D721Med (cell line): Measurements from ENCODE around the gene AFF1.
"Not testable (repeated sequence)": the region's sequence is repeated elsewhere in the genome, so short reads cannot be mapped to it uniquely, and the experiment has no call there.

Experiments used
- DNase-seq: peaks from one replicate; pipeline ENCODE4 v3.0.0; 2011; ENCODE audit warnings: low spot score; ENCODE audit not compliant: insufficient read length
- FAIRE-seq: peaks from 2 replicates; lab custom pipeline; 2011; peaks lifted over from hg19 to GRCh38; lab: Jason Lieb, UNC
- CTCF ChIP-seq: IDR thresholded peaks from 2 replicates; pipeline ENCODE4 v1.5.1; 2012; ENCODE audit warnings: mild to moderate bottlenecking, control low read depth; ENCODE audit not compliant: insufficient read depth; ENCODE audit errors: missing control alignments

Gene AFF1

GRCh38 chr4:87032884-87033533 is 98.2 kb downstream of the AFF1 start:
- DNase-seq (no peak), FAIRE-seq (no peak)

GRCh38 chr4:87033902-87034301 is 99.1 kb downstream of the AFF1 start:
- peak; percentile 33 for DNase-seq
- no peak for TF ChIP-seq CTCF
- FAIRE-seq, result no peak

More at GRCh38 chr4:87032884-87033533, 98.2 kb downstream of the AFF1 start:
- no peak for TF ChIP-seq CTCF

GRCh38 chr4:87034527-87034926 is 99.7 kb downstream of the AFF1 start:
- no peak for TF ChIP-seq CTCF

GRCh38 chr4:87035881-87036509 is 101.2 kb downstream of the AFF1 start:
- no peak for DNase-seq
- FAIRE-seq, result no peak
- no peak for TF ChIP-seq CTCF

More at GRCh38 chr4:87034527-87034926, 99.7 kb downstream of the AFF1 start:
- FAIRE-seq (no peak), DNase-seq (no peak)

- no peak for FAIRE-seq
- no peak for TF ChIP-seq CTCF
- DNase-seq, result no peak
Measured at GRCh38 chr4:87036713-87037112, 101.9 kb downstream of the AFF1 start.

- not testable (repeated sequence) for DNase-seq, FAIRE-seq
Measured at GRCh38 chr4:87037171-87037570, 102.4 kb downstream of the AFF1 start.

GRCh38 chr4:87037671-87038334 is 103.0 kb downstream of the AFF1 start:
- DNase-seq, result no peak
- no peak for TF ChIP-seq CTCF
- FAIRE-seq, result no peak
